Karpas-422 (cell line): ENCODE results near the gene GRAMD2B. TPM values are rescaled to one million over a fixed set of nuclear protein-coding genes. Genes with fewer than 3 reads are reported as not detected.
A peak's percentile ranks its signal among the peaks of the same experiment; 100 is the strongest.
"Not testable (repeated sequence)": the region's sequence is repeated elsewhere in the genome, so short reads cannot be mapped to it uniquely, and the experiment has no call there.

ENCODE experiments used
- DNase-seq: peaks from one replicate; pipeline ENCODE4 v3.0.0-alpha.2; 2015
- H2AFZ ChIP-seq: fragments of 200-600 bp; sonication (generic); 2 replicates; pipeline ENCODE4 v1.6.1; 2014; ENCODE audit warnings: antibody characterized with exemption, low read length, mixed read lengths
- H3K27ac ChIP-seq: fragments of 200-600 bp; sonication (generic); 2 replicates; pipeline ENCODE4 v1.5.1; 2014; ENCODE audit warnings: mild to moderate bottlenecking, low read length, moderate library complexity
- H3K27me3 ChIP-seq: fragments of 200-600 bp; sonication (generic); 2 replicates; pipeline ENCODE4 v1.6.1; 2014; ENCODE audit warnings: low read length, mixed read lengths
- H3K36me3 ChIP-seq: fragments of 200-600 bp; sonication (generic); 2 replicates; pipeline ENCODE4 v1.6.1; 2014; ENCODE audit warnings: low read length, mixed read lengths; ENCODE audit not compliant: insufficient read depth
- H3K4me1 ChIP-seq: fragments of 200-600 bp; sonication (generic); 2 replicates; pipeline ENCODE4 v1.6.1; 2014; ENCODE audit warnings: mild to moderate bottlenecking, low read length, mixed read lengths
- H3K4me2 ChIP-seq: fragments of 200-600 bp; sonication (generic); 2 replicates; pipeline ENCODE4 v1.6.1; 2014; ENCODE audit warnings: low read length, low read depth, mild to moderate bottlenecking; ENCODE audit not compliant: poor library complexity, severe bottlenecking
- H3K4me3 ChIP-seq: fragments of 200-600 bp; sonication (generic); 2 replicates; pipeline ENCODE4 v1.5.1; 2014; ENCODE audit warnings: mild to moderate bottlenecking, antibody characterized with exemption, low read length, mixed read lengths
- H3K79me2 ChIP-seq: fragments of 200-600 bp; sonication (generic); 2 replicates; pipeline ENCODE4 v1.6.1; 2014; ENCODE audit warnings: mild to moderate bottlenecking, low read length, mixed read lengths
- H3K9ac ChIP-seq: fragments of 200-600 bp; sonication (generic); 2 replicates; pipeline ENCODE4 v1.6.0; 2014; ENCODE audit warnings: low read length
- H3K9me2 ChIP-seq: fragments of 200-600 bp; sonication (generic), shearing (Covaris generic); replicated peaks from 2 replicates; pipeline ENCODE4 v1.6.0; 2014; ENCODE audit warnings: mild to moderate bottlenecking, low read length, moderate library complexity; ENCODE audit not compliant: insufficient read depth
- H3K9me3 ChIP-seq: fragments of 300-700, 200-600 bp; sonication (generic); 2 replicates; pipeline ENCODE4 v1.6.1; 2014; ENCODE audit warnings: low read length, mixed read lengths
- H4K20me1 ChIP-seq: fragments of 200-600 bp; sonication (generic); 2 replicates; pipeline ENCODE4 v1.6.1; 2014; ENCODE audit warnings: mild to moderate bottlenecking, antibody characterized with exemption, low read length, low read depth; ENCODE audit not compliant: insufficient read depth
- total RNA-seq: library from RNA; depleted of rRNA; stranded (reverse); fragments of >200 nt; shearing (Covaris generic); gene quantifications from 2 replicates; pipeline ENCODE4 v1.2.3, GENCODE V29; 2014; ENCODE audit warnings: low replicate concordance; rRNA removed

Gene GRAMD2B
- 4.5 and 8.1 TPM in 2 replicates for total RNA-seq

- H3K27me3 ChIP-seq = no peaks in the 10 kb centered on the region
- peak; percentile 84 for DNase-seq
- H3K9me2 ChIP-seq = no peaks in the 10 kb centered on the region
- H2AFZ ChIP-seq = peak within 1 kb of the TSS; percentile 71
- H4K20me1 ChIP-seq = no peaks in the 10 kb centered on the region
- peaks cover 15% of the 10 kb centered on the region for H3K4me1 ChIP-seq
- H3K27ac ChIP-seq = 0 out of 2 replicates have a peak within 1 kb of the TSS, but pooled peaks have one; percentile 17
- H3K4me2 ChIP-seq = peak within 1 kb of the TSS; percentile 82
- H3K9ac ChIP-seq = peak within 1 kb of the TSS; percentile 84
- peaks cover 32% of the 10 kb centered on the region for H3K79me2 ChIP-seq
- no peaks in the 10 kb centered on the region for H3K36me3 ChIP-seq
- H3K4me3 ChIP-seq = peak within 1 kb of the TSS; percentile 93
- H3K9me3 ChIP-seq = no peaks in the 10 kb centered on the region
These were observed at the start of gene GRAMD2B for GRCh38 chr5:126422994-126423788. Gene GRAMD2B (plus strand): TSS chr5:126423409. CDS start chr5:126423607, 198 bp downstream.

- Histone ChIP-seq H3K27me3 (no peaks in the 10 kb centered on the region), H3K4me2 (no peak overlapping the region), H3K79me2 (no peaks in the 10 kb centered on the region), H3K36me3 (no peaks in the 10 kb centered on the region), H3K9ac (no peak overlapping the region), H4K20me1 (no peaks in the 10 kb centered on the region), H3K4me1 (no peaks in the 10 kb centered on the region), H3K9me2 (no peaks in the 10 kb centered on the region), H3K9me3 (no peaks in the 10 kb centered on the region), H2AFZ (no peak overlapping the region), H3K27ac (no peak overlapping the region), H3K4me3 (no peak overlapping the region)
- no peak for DNase-seq
These were observed 49.1 kb upstream of the GRAMD2B start for GRCh38 chr5:126374109-126374416.

- H3K9me3 ChIP-seq = no peaks in the 10 kb centered on the region
- H3K4me2 ChIP-seq = no peak overlapping the region
- no peak overlapping the region for H2AFZ ChIP-seq
- H3K27ac ChIP-seq = no peak overlapping the region
- H3K36me3 ChIP-seq = no peaks in the 10 kb centered on the region
- no peaks in the 10 kb centered on the region for H4K20me1 ChIP-seq
- no peaks in the 10 kb centered on the region for H3K4me1 ChIP-seq
- no peak overlapping the region for H3K9ac ChIP-seq
- no peaks in the 10 kb centered on the region for H3K79me2 ChIP-seq
- no peak for DNase-seq
- no peaks in the 10 kb centered on the region for H3K27me3 ChIP-seq
- no peaks in the 10 kb centered on the region for H3K9me2 ChIP-seq
- H3K4me3 ChIP-seq = no peak overlapping the region
These were observed 46.8 kb upstream of the GRAMD2B start for GRCh38 chr5:126376443-126376842.

DNA sequence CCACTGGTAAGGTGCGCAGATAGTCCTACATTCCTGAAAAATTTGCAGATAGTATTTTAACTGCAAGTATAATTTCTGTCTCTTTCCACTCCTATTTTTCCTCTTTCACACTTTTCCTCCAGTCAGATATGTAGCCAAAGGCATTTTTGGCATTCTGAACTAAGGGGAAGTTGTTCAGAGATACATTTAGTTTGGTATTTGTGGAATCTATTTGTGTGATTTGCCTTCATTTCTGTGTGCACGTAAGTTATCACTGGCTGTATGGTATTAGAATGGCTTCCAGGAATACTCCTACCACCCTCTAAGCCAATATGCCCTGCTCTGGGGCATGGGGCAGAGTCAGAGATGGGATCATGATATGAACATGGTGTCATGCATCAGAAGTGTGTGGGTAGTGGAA lies 45.8 kb upstream of the GRAMD2B start:
- H2AFZ ChIP-seq = no peak overlapping the region
- H3K27ac ChIP-seq = no peak overlapping the region
- no peak overlapping the region for H3K4me2 ChIP-seq
- no peaks in the 10 kb centered on the region for H3K79me2 ChIP-seq
- no peaks in the 10 kb centered on the region for H3K36me3 ChIP-seq
- no peak for DNase-seq
- no peak overlapping the region for H3K9ac ChIP-seq
- H3K4me1 ChIP-seq = no peaks in the 10 kb centered on the region
- no peak overlapping the region for H3K4me3 ChIP-seq
- H4K20me1 ChIP-seq = no peaks in the 10 kb centered on the region
- no peaks in the 10 kb centered on the region for H3K9me3 ChIP-seq
- H3K27me3 ChIP-seq = no peaks in the 10 kb centered on the region; the same call in 1 of the 2 replicates
- no peaks in the 10 kb centered on the region for H3K9me2 ChIP-seq

DNA sequence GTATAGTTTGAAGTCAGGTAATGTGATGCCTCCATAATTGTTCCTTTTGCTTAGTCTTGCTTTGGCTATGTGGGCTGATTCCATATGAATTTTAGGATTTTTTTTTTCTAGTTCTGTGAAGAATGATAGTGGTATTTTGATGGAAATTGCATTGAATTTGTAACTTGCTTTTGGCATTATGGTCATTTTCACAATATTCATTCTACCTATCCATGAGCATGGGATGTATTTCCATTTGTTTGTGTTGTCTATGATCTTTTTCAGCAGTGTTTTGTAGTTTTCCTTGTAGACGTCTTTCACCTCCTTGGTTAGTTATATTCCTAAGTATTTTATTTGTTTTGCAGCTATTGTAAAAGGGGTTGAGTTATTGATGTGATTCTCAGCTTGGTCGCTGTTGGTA lies 42.9 kb upstream of the GRAMD2B start:
- H3K4me1 ChIP-seq, H2AFZ ChIP-seq, H3K79me2 ChIP-seq, H3K36me3 ChIP-seq, H4K20me1 ChIP-seq, H3K9ac ChIP-seq, H3K4me3 ChIP-seq, H3K27me3 ChIP-seq, H3K9me3 ChIP-seq, DNase-seq, H3K27ac ChIP-seq, H3K9me2 ChIP-seq, H3K4me2 ChIP-seq: not testable (repeated sequence)

DNA sequence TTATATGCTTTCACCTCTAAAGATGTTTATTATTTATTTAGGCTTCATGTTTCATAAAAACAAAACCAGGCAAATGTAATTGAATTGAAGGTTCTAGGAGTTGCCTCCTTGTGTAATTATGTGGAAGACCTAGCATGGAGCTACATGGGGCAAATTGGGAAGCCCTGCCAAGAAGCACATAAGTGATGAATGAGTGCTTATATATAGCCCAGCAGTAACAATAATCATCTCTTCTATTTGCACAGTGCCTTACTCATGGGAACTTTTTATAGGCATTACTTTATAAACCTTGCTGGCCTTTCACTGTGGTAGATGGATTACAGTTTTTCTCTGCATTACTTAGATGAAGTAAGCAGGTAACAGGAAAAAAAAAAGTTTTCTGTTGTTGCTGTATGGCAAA lies 40.0 kb upstream of the GRAMD2B start:
- H3K79me2 ChIP-seq = no peaks in the 10 kb centered on the region
- H3K36me3 ChIP-seq = no peaks in the 10 kb centered on the region
- H3K4me1 ChIP-seq = no peaks in the 10 kb centered on the region
- no peak overlapping the region for H3K9ac ChIP-seq
- H3K4me3 ChIP-seq = no peak overlapping the region
- H3K27ac ChIP-seq = no peak overlapping the region
- H4K20me1 ChIP-seq = no peaks in the 10 kb centered on the region
- H3K9me3 ChIP-seq = no peaks in the 10 kb centered on the region
- DNase-seq = no peak
- no peak overlapping the region for H2AFZ ChIP-seq
- H3K27me3 ChIP-seq = no peaks in the 10 kb centered on the region; the same call in 1 of the 2 replicates
- no peak overlapping the region for H3K4me2 ChIP-seq
- no peaks in the 10 kb centered on the region for H3K9me2 ChIP-seq

DNA sequence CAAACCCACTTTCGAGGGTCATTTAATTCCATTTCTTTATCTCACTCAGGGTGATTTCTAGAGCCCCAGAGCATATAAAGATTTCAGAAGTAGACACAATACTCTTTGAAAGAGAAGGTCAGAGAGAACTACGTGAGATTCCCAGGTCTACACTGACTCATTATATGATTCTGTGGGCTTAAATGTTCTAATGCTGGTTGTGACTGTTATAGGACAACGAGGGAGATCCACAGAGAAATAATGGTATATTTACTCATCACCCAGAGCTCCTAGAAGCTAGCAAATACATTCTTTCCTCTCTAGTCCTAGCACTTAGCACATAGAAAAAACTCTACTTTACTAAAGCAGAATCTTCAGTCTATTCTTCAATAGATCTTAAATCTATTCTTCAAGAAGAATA lies 39.4 kb upstream of the GRAMD2B start:
- DNase-seq = no peak
- Histone ChIP-seq H3K4me2 (no peak overlapping the region), H3K4me3 (no peak overlapping the region), H3K9me2 (no peaks in the 10 kb centered on the region), H3K27ac (no peak overlapping the region), H3K9me3 (no peaks in the 10 kb centered on the region), H3K79me2 (no peaks in the 10 kb centered on the region), H3K9ac (no peak overlapping the region), H3K4me1 (no peaks in the 10 kb centered on the region), H3K36me3 (no peaks in the 10 kb centered on the region), H3K27me3 (no peaks in the 10 kb centered on the region; the same call in 1 of the 2 replicates), H4K20me1 (no peaks in the 10 kb centered on the region), H2AFZ (no peak overlapping the region)

GRCh38 chr5:126384985-126385384 lies 38.2 kb upstream of the GRAMD2B start:
- Histone ChIP-seq H3K9me3 (no peaks in the 10 kb centered on the region), H3K79me2 (no peaks in the 10 kb centered on the region), H3K9ac (no peak overlapping the region), H2AFZ (no peak overlapping the region), H3K4me1 (no peaks in the 10 kb centered on the region), H3K4me2 (no peak overlapping the region), H3K27me3 (no peaks in the 10 kb centered on the region; the same call in 1 of the 2 replicates), H3K9me2 (no peaks in the 10 kb centered on the region), H4K20me1 (no peaks in the 10 kb centered on the region), H3K4me3 (no peak overlapping the region), H3K36me3 (no peaks in the 10 kb centered on the region), H3K27ac (no peak overlapping the region)
- no peak for DNase-seq
